Fibroblast of lung (primary cell): ENCODE measurements around the gene RGL4.

Experiments used
- CTCF ChIP-seq, 2 donors: IDR thresholded peaks in 1 of 2; conservative IDR thresholded peaks in 1 of 2; 1 replicate in 1 of 2; 2 replicates in 1 of 2; pipeline ENCODE4 v1.5.1; 2011 to 2012; ENCODE audit warnings: low read length in 2 of 2, control low read depth in 1 of 2, inconsistent platforms in 1 of 2, low read depth in 1 of 2, mild to moderate bottlenecking in 1 of 2
- EZH2 ChIP-seq: IDR thresholded peaks from 2 replicates; pipeline ENCODE4 v1.5.1; 2012; ENCODE audit warnings: low read length, control low read depth, mild to moderate bottlenecking; ENCODE audit errors: missing control alignments

GRCh38 chr22:23700706-23701105 lies 9.9 kb downstream of the RGL4 start:
- no peak for TF ChIP-seq CTCF (conservative IDR thresholded peaks at IDR 0.05 in 1 of 2, IDR thresholded peaks at IDR 0.05 in 1 of 2; ENCODE audit: low read depth in 1 of 2, low read length in 2 of 2)
- no peak for TF ChIP-seq EZH2
